ENCODE results near the gene ERCC6. TPM values are rescaled to one million over a fixed set of nuclear protein-coding genes. Genes with fewer than 3 reads are reported as not detected.
A peak's percentile ranks its signal among the peaks of the same experiment; 100 is the strongest.

The ERCC6 gene
- total RNA-seq, 1 experiment from 2014 or later = 36.7 TPM

DNA sequence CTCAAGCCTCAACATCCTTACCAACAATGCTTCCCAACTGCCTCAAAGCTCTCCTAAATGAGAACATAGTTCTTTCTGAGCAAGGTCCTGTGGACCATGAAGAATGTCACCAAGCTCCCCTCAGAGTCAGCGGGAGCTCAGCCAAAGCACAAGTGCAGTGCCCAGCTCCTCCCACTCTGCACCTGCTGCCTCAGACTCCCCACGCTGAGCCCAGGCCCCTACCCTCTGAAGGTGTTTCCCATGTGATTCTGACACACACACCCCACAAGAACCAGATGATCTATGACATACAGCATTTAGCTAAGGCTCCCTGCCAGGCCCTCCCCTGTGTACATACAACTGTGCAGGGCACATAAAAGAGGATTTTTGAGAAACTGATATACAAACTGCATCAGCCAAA is 19.2 kb downstream of the ERCC6 start:
- DNase-seq (no peak), ATAC-seq (peak; percentile 21)
- Histone ChIP-seq H2AFZ (ENCODE audit: low read length) (no peak overlapping the region), H3F3A (ENCODE audit: low read length, unreplicated experiment) (no peaks in the 10 kb centered on the region), H3K9me2 (replicated peaks; ENCODE audit: low read length) (no peaks in the 10 kb centered on the region), H3K4me2 (ENCODE audit: low read length) (no peak overlapping the region), H3K36me3 (ENCODE audit: low read depth, low read length) (peaks cover 74% of the 10 kb centered on the region), H3K4me3 (ENCODE audit: low read length) (no peak overlapping the region), H3K27ac (ENCODE audit: low read length) (no peak overlapping the region), H3K27me3 (ENCODE audit: low read length) (no peaks in the 10 kb centered on the region), H3K4me1 (ENCODE audit: insufficient read depth, low read length) (no peaks in the 10 kb centered on the region), H3K79me2 (ENCODE audit: low read length) (peaks cover 17% of the 10 kb centered on the region), H3K9ac (ENCODE audit: low read length) (no peak overlapping the region), H4K20me1 (ENCODE audit: low read length) (peaks cover 11% of the 10 kb centered on the region), H3K9me3 (ENCODE audit: low read length) (no peaks in the 10 kb centered on the region)
- ChIA-PET CTCF (interaction anchor here (0.5 to 2.0 kb wide), 3 partner anchors 8 to 112 kb away, joined by 3 to 34 read pairs (median 7); partner anchors contain the start of gene ERCC6), POLR2A (ENCODE audit: unreplicated experiment) (no interaction called here)
- TF ChIP-seq, protein P1, sequence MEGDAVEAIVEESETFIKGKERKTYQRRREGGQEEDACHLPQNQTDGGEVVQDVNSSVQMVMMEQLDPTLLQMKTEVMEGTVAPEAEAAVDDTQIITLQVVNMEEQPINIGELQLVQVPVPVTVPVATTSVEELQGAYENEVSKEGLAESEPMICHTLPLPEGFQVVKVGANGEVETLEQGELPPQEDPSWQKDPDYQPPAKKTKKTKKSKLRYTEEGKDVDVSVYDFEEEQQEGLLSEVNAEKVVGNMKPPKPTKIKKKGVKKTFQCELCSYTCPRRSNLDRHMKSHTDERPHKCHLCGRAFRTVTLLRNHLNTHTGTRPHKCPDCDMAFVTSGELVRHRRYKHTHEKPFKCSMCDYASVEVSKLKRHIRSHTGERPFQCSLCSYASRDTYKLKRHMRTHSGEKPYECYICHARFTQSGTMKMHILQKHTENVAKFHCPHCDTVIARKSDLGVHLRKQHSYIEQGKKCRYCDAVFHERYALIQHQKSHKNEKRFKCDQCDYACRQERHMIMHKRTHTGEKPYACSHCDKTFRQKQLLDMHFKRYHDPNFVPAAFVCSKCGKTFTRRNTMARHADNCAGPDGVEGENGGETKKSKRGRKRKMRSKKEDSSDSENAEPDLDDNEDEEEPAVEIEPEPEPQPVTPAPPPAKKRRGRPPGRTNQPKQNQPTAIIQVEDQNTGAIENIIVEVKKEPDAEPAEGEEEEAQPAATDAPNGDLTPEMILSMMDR (conservative IDR thresholded peaks at IDR 0.05; ENCODE audit: low read depth, low read length) = no peak
- TF ChIP-seq EZH2phosphoT487 (IDR thresholded peaks at IDR 0.05; ENCODE audit: borderline replicate concordance, low read length) (no peak), EZH2 (IDR thresholded peaks at IDR 0.05; ENCODE audit: low read length, unreplicated experiment) (no peak)
- intact Hi-C loops (cut with micrococcal nuclease) = loop anchor here (1.0 to 10.0 kb wide), 3 partner anchors 112 to 965 kb away; no protein-coding TSS in a partner anchor
- BruUV-seq (replicated peaks) = no TSS peak

DNA sequence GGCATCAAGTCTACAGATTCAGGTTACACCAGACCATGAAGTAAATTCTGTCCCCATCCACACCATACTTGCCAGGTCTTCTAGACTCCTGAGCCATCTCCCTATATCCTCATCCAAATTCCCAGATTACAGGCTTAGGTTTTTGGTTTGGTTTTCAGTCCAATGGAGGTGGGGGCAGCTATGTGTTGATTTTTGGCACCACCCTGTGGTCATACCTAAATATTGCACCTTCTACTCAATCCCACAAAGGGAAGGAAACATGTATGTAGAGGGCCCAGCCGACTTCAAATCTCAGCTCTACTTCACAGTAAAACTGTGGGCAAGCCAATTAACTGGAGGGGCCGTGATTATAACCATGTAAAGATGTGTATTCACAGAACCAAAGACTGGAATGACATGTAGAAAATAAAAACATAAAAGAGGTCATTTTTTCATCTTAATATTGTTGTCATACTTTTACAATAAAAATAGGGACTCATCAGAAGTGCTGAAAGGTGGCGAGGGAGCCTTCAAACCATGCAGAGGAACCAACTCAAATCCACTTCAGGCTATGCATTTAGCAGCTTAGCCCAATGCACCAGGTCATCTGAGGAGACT is 19.8 kb downstream of the ERCC6 start:
- Histone ChIP-seq H3K4me3 (ENCODE audit: low read length) (no peak overlapping the region), H2AFZ (ENCODE audit: low read length) (no peak overlapping the region), H3K9ac (ENCODE audit: low read length) (no peak overlapping the region), H3K36me3 (ENCODE audit: low read depth, low read length) (peaks cover 68% of the 10 kb centered on the region; the same call in 1 of the 2 replicates), H3K9me3 (ENCODE audit: low read length) (no peaks in the 10 kb centered on the region), H3K27ac (ENCODE audit: low read length) (no peak overlapping the region), H3K9me2 (replicated peaks; ENCODE audit: low read length) (no peaks in the 10 kb centered on the region), H3K4me2 (ENCODE audit: low read length) (no peak overlapping the region), H3K79me2 (ENCODE audit: low read length) (peaks cover 17% of the 10 kb centered on the region), H3F3A (ENCODE audit: low read length, unreplicated experiment) (no peaks in the 10 kb centered on the region), H3K27me3 (ENCODE audit: low read length) (no peaks in the 10 kb centered on the region), H4K20me1 (ENCODE audit: low read length) (peaks cover 11% of the 10 kb centered on the region), H3K4me1 (ENCODE audit: insufficient read depth, low read length) (no peaks in the 10 kb centered on the region)
- peak; percentile 91 for DNase-seq
- CTCF ChIA-PET = interaction anchor here (0.6 to 2.0 kb wide), 4 partner anchors 16 to 114 kb away, joined by 3 to 34 read pairs (median 5); partner anchors contain the start of gene ERCC6
- peak; percentile 84 for ATAC-seq
- TF ChIP-seq EZH2 (IDR thresholded peaks at IDR 0.05; ENCODE audit: low read length, unreplicated experiment) = no peak
- TF ChIP-seq, protein P1 (conservative IDR thresholded peaks at IDR 0.05; ENCODE audit: low read depth, low read length) = peak; percentile 99
- intact Hi-C loops (cut with micrococcal nuclease) = loop anchor here (1.0 to 10.0 kb wide), 3 partner anchors 112 to 964 kb away; no protein-coding TSS in a partner anchor
- POLR2A ChIA-PET (ENCODE audit: unreplicated experiment) = no interaction called here
- no TSS peak for BruUV-seq (replicated peaks)

DNA sequence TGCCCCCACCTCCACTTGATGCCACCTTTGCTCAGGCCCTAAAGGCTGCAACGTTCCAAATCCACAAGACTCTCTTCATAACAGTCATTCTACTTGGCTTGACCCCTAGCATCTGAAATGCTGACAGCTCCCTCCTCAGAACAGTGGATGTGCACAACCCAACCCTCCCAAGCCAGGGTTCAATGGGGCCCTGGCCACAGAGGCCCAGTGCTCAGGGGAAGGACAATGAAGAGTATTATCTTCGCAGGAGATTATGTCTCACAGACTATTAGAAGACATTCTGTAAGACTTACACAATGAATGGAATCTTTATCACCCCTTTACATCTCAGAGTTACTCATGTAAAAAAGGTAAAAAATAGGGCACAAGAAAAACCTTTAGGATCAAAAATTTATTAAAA is 20.4 kb downstream of the ERCC6 start:
- no peak for DNase-seq
- no TSS peak for BruUV-seq (replicated peaks)

More for the DNA sequence above, 20.4 kb downstream of the ERCC6 start:
- H3K79me2 ChIP-seq (ENCODE audit: low read length) = peaks cover 17% of the 10 kb centered on the region
- H3K4me1 ChIP-seq (ENCODE audit: insufficient read depth, low read length) = no peaks in the 10 kb centered on the region
- no peak overlapping the region for H2AFZ ChIP-seq (ENCODE audit: low read length)
- intact Hi-C loops (cut with micrococcal nuclease) = loop anchor here (10.0 kb wide), 1 partner anchor 964 kb away; no protein-coding TSS in a partner anchor
- H3K4me3 ChIP-seq (ENCODE audit: low read length) = no peak overlapping the region
- no peak for ATAC-seq
- no peak overlapping the region for H3K27ac ChIP-seq (ENCODE audit: low read length)
- no peak overlapping the region for H3K4me2 ChIP-seq (ENCODE audit: low read length)
- no peaks in the 10 kb centered on the region for H3K9me2 ChIP-seq (replicated peaks; ENCODE audit: low read length)
- H3K9ac ChIP-seq (ENCODE audit: low read length) = no peak overlapping the region
- no peaks in the 10 kb centered on the region for H3K9me3 ChIP-seq (ENCODE audit: low read length)
- no peaks in the 10 kb centered on the region for H3F3A ChIP-seq (ENCODE audit: low read length, unreplicated experiment)
- H4K20me1 ChIP-seq (ENCODE audit: low read length) = peaks cover 11% of the 10 kb centered on the region
- POLR2A ChIA-PET (ENCODE audit: unreplicated experiment) = no interaction called here
- peaks cover 64% of the 10 kb centered on the region; the same call in 1 of the 2 replicates for H3K36me3 ChIP-seq (ENCODE audit: low read depth, low read length)
- no peak for TF ChIP-seq EZH2 (IDR thresholded peaks at IDR 0.05; ENCODE audit: low read length, unreplicated experiment)
- TF ChIP-seq, protein P1 (conservative IDR thresholded peaks at IDR 0.05; ENCODE audit: low read depth, low read length) = no peak
- TF ChIP-seq EZH2phosphoT487 (IDR thresholded peaks at IDR 0.05; ENCODE audit: borderline replicate concordance, low read length) = no peak
- no peaks in the 10 kb centered on the region for H3K27me3 ChIP-seq (ENCODE audit: low read length)
- CTCF ChIA-PET = interaction anchor here (0.6 to 2.0 kb wide), 4 partner anchors 16 to 114 kb away, joined by 3 to 34 read pairs (median 5); partner anchors contain the start of gene ERCC6

Data from PC-3 (cell line).